SK-N-MC (cell line): Measurements from ENCODE around the gene METTL4.

Experiments used
- EZH2 ChIP-seq: fragments of 200-600 bp; sonication (generic); IDR thresholded peaks from one replicate; pipeline ENCODE4 v1.6.1; 2017; ENCODE audit warnings: antibody characterized with exemption
- POLR2AphosphoS5 ChIP-seq: IDR thresholded peaks from 2 replicates; pipeline ENCODE4 v1.6.1; 2012; ENCODE audit warnings: mild to moderate bottlenecking, low read depth, low read length, borderline replicate concordance

- TF ChIP-seq POLR2AphosphoS5: no peak
- TF ChIP-seq EZH2: no peak
These were observed 55.2 kb downstream of the METTL4 start for GRCh38 chr18:2515908-2516625.
